Caco-2 (cell line): ENCODE data around the gene HDAC4. TPM values are rescaled to one million over a fixed set of nuclear protein-coding genes. Genes with fewer than 3 reads are reported as not detected.
"Not testable (repeated sequence)": the region's sequence is repeated elsewhere in the genome, so short reads cannot be mapped to it uniquely, and the experiment has no call there.

Experiments used
- BruUV-seq: library from RNA; stranded (reverse); fragments of 400-500 nt; replicated peaks from 2 replicates; lab custom pipeline; 2021; lab: Mats Ljungman, UMichigan
- CTCF ChIA-PET: fragments of 300-600 bp; sonication (Branson Sonifier 250); formaldehyde crosslinking; loops from one replicate; lab custom pipeline; 2022; ENCODE audit warnings: antibody characterized with exemption; lab: Charles Lee
- POLR2A ChIA-PET: fragments of 300-600 bp; sonication (Branson Sonifier 250); formaldehyde crosslinking; loops from one replicate; lab custom pipeline; 2022; ENCODE audit warnings: antibody characterized with exemption; lab: Charles Lee
- DNase-seq, 2 experiments: peaks; one replicate each; pipeline versions ENCODE4 v3.0.0 to v3.0.0-alpha.2; 2020 to 2022
- H3K27me3 ChIP-seq: replicated peaks from 2 replicates; pipeline ENCODE4 v1.6.0; 2011; ENCODE audit warnings: low read length; ENCODE audit not compliant: control insufficient read depth, insufficient read depth
- H3K36me3 ChIP-seq: 2 replicates; pipeline ENCODE4 v1.5.1; 2011; ENCODE audit warnings: low read length; ENCODE audit not compliant: control insufficient read depth, insufficient read depth
- H3K4me1 ChIP-seq: fragments of 250-450 bp; sonication (Bioruptor Pico); 2 replicates; pipeline ENCODE4 v1.5.1; 2020; ENCODE audit warnings: mild to moderate bottlenecking
- H3K4me3 ChIP-seq: 2 replicates; pipeline ENCODE4 v1.5.1; 2011; ENCODE audit warnings: low read depth, mild to moderate bottlenecking, control low read depth, low read length
- H3K9me3 ChIP-seq: fragments of 250-450 bp; sonication (Bioruptor Pico); 2 replicates; pipeline ENCODE4 v1.5.1; 2020; ENCODE audit warnings: mild to moderate bottlenecking, moderate library complexity
- H3K27ac Mint-ChIP-seq: one replicate; pipeline ENCODE4 v1.8.0; 2022; ENCODE audit warnings: mixed read lengths; ENCODE audit not compliant: unreplicated experiment
- H3K27me3 Mint-ChIP-seq: one replicate; pipeline ENCODE4 v1.8.0; 2022; ENCODE audit warnings: mixed read lengths; ENCODE audit not compliant: insufficient read depth, unreplicated experiment
- H3K36me3 Mint-ChIP-seq: one replicate; pipeline ENCODE4 v1.8.0; 2022; ENCODE audit warnings: mild to moderate bottlenecking, mixed read lengths; ENCODE audit not compliant: insufficient read depth, unreplicated experiment
- H3K4me1 Mint-ChIP-seq: one replicate; pipeline ENCODE4 v1.8.0; 2022; ENCODE audit warnings: low read depth, mixed read lengths; ENCODE audit not compliant: unreplicated experiment
- H3K4me3 Mint-ChIP-seq: one replicate; pipeline ENCODE4 v1.8.0; 2022; ENCODE audit warnings: mild to moderate bottlenecking, moderate library complexity, mixed read lengths; ENCODE audit not compliant: unreplicated experiment
- H3K9me3 Mint-ChIP-seq: one replicate; pipeline ENCODE4 v1.8.0; 2022; ENCODE audit warnings: mixed read lengths; ENCODE audit not compliant: unreplicated experiment
- intact Hi-C: fragments of 100-400 bp; cut with micrococcal nuclease; formaldehyde crosslinking; loops from one replicate; pipeline ENCODE4 v1.10.0; 2022; ENCODE audit not compliant: unreplicated experiment
- total RNA-seq: library from RNA; stranded (reverse); gene quantifications from 2 replicates; pipeline ENCODE4 v1.2.3, GENCODE V29; 2022
- TF ChIP-seq, protein P1 (sequence below), 2 experiments: fragments of 200-600 bp in 1 of 2; IDR thresholded peaks; 1 replicate in 1 of 2; 2 replicates in 1 of 2; pipeline versions ENCODE4 v1.5.1 to v1.8.0; 2011 to 2022; ENCODE audit warnings: antibody characterized with exemption in 1 of 2, control low read depth in 1 of 2, inconsistent platforms in 1 of 2, low read depth in 1 of 2, low read length in 1 of 2, mild to moderate bottlenecking in 1 of 2, moderate library complexity in 1 of 2; ENCODE audit not compliant: insufficient read depth in 1 of 2, severe bottlenecking in 1 of 2, unreplicated experiment in 1 of 2

Gene HDAC4
- total RNA-seq, 1 experiment from 2014 or later = 15.5 TPM

DNA sequence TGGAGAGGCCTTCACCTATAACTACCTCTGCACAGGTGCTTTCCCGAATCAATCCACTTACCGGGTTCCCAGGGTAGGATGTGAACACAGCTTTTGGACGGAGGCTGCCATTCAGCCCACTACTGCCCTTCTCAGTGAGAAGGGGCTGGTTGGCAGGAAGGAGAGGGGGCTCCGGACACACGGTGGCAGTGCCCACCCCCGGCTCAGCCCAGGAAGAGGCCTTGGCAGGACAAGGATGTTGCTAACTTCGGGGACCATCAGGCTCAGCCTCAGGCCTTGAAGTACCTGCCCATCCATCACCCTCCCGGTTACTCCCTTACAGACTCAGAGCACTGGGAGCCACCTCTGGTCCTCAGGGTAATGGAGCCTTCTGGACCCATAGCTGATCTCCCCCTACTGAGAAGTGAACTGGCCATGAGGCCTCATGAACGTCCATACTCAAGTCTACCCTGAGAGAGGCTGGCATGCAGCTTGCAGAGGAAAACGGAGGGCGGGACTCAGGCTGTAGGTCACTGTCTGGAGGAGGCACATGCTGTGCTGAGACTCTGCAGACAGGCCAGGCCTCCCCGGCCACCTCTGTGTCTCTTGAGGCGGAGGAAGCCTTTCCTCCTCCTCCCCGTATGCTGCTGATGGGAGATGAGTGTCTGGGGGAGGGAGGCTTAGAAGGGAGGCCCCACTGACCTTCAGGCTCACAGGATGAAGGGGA, 361.9 kb downstream of the HDAC4 start:
- intact Hi-C loops = no loop called here
- H3K27me3 ChIP-seq = no peaks in the 10 kb centered on the region
- POLR2A ChIA-PET = no interaction called here
- Mint-ChIP-seq H3K4me3 (no peak overlapping the region), H3K27ac (no peak overlapping the region), H3K36me3 (peaks cover 5% of the 10 kb centered on the region), H3K4me1 (no peaks in the 10 kb centered on the region), H3K27me3 (peaks cover 3% of the 10 kb centered on the region), H3K9me3 (no peaks in the 10 kb centered on the region)
- H3K4me3 ChIP-seq = no peak overlapping the region
- DNase-seq = no peak
- no peaks in the 10 kb centered on the region for H3K36me3 ChIP-seq
- TF ChIP-seq, protein P1, sequence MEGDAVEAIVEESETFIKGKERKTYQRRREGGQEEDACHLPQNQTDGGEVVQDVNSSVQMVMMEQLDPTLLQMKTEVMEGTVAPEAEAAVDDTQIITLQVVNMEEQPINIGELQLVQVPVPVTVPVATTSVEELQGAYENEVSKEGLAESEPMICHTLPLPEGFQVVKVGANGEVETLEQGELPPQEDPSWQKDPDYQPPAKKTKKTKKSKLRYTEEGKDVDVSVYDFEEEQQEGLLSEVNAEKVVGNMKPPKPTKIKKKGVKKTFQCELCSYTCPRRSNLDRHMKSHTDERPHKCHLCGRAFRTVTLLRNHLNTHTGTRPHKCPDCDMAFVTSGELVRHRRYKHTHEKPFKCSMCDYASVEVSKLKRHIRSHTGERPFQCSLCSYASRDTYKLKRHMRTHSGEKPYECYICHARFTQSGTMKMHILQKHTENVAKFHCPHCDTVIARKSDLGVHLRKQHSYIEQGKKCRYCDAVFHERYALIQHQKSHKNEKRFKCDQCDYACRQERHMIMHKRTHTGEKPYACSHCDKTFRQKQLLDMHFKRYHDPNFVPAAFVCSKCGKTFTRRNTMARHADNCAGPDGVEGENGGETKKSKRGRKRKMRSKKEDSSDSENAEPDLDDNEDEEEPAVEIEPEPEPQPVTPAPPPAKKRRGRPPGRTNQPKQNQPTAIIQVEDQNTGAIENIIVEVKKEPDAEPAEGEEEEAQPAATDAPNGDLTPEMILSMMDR (IDR thresholded peaks at IDR 0.05; ENCODE audit: insufficient read depth in 1 of 2, low read depth in 1 of 2, low read length in 1 of 2, severe bottlenecking in 1 of 2, unreplicated experiment in 1 of 2) = no peak
- no TSS peak for BruUV-seq
- H3K4me1 ChIP-seq = no peaks in the 10 kb centered on the region
- CTCF ChIA-PET = no interaction called here
- H3K9me3 ChIP-seq = no peaks in the 10 kb centered on the region

DNA sequence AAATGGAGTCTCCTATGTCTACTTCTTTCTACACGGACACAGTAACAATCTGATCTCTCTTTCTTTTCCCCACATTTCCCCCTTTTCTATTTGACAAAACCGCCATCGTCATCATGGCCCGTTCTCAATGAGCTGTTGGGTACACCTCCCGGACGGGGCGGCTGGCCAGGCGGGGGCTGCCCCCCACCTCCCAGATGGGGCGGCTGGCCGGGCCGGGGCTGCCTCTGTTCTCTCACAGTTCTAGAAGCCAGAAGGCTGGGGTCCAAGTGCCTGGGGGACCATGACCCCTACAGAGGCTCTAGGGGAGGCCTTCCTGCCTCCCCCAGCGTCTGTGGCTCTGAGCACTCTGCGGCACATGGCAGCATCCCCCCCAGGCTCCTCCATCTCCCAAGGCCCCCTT, 362.5 kb downstream of the HDAC4 start:
- H3K9me3 ChIP-seq, H3K27me3 Mint-ChIP-seq, H3K36me3 ChIP-seq, H3K4me3 ChIP-seq, BruUV-seq, H3K27ac Mint-ChIP-seq, H3K4me3 Mint-ChIP-seq, H3K9me3 Mint-ChIP-seq, DNase-seq, H3K27me3 ChIP-seq, H3K4me1 ChIP-seq, intact Hi-C loops, H3K4me1 Mint-ChIP-seq, H3K36me3 Mint-ChIP-seq, CTCF ChIA-PET, POLR2A ChIA-PET: not testable (repeated sequence)

DNA sequence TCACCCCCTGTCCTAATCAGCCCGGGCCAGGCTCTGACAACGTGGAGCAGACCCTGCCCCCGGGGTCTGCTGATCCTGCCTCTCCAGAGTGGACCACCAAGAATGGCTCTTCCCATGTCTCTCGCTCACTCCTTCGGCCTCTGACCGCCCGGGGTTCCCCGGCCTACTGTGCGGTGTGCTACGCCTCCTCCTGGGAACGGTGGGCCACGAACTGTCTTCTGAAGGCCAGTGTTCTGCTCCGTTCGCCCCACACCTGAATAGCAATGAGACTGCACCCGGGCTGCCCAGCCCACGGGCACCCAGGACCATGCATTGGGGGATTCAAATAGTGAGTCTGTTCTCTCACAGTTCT, 363.3 kb downstream of the HDAC4 start:
- no TSS peak for BruUV-seq
- no peak overlapping the region for H3K4me3 Mint-ChIP-seq

More for the DNA sequence above, 363.3 kb downstream of the HDAC4 start:
- Histone ChIP-seq H3K9me3 (no peaks in the 10 kb centered on the region), H3K27me3 (no peaks in the 10 kb centered on the region), H3K4me3 (no peak overlapping the region), H3K4me1 (no peaks in the 10 kb centered on the region), H3K36me3 (no peaks in the 10 kb centered on the region)
- H3K4me1 Mint-ChIP-seq = no peaks in the 10 kb centered on the region
- ChIA-PET POLR2A (no interaction called here), CTCF (no interaction called here)
- no peak for DNase-seq
- H3K9me3 Mint-ChIP-seq = no peaks in the 10 kb centered on the region
- TF ChIP-seq, protein P1 (IDR thresholded peaks at IDR 0.05; ENCODE audit: insufficient read depth in 1 of 2, low read depth in 1 of 2, low read length in 1 of 2, severe bottlenecking in 1 of 2, unreplicated experiment in 1 of 2) = no peak
- H3K36me3 Mint-ChIP-seq = no peaks in the 10 kb centered on the region
- peaks cover 6% of the 10 kb centered on the region for H3K27me3 Mint-ChIP-seq
- H3K27ac Mint-ChIP-seq = no peak overlapping the region
- intact Hi-C loops = no loop called here
